HL-60 (cell line): ENCODE results near the gene TRIM34.

Experiments
- CTCF ChIP-seq: IDR thresholded peaks from one replicate; pipeline ENCODE4 v1.5.1; 2011; ENCODE audit warnings: low read length, control low read depth, inconsistent platforms; ENCODE audit not compliant: insufficient read depth
- GABPA ChIP-seq: IDR thresholded peaks from 2 replicates; pipeline ENCODE4 v1.6.1; 2012; ENCODE audit warnings: low read depth
- REST ChIP-seq: IDR thresholded peaks from 2 replicates; pipeline ENCODE4 v1.6.1; 2012; ENCODE audit warnings: low read depth; ENCODE audit not compliant: insufficient replicate concordance

GRCh38 chr11:5690736-5691135, 65.9 kb downstream of the TRIM34 start:
- TF ChIP-seq CTCF (no peak), GABPA (no peak), REST (no peak)
